Retinal pigment epithelial cell (primary cell): Measurements from ENCODE around the gene RANGRF.

Source experiments
- DNase-seq: peaks from one replicate; pipeline ENCODE4 v3.0.0-alpha.2; 2010; ENCODE audit warnings: low read depth
- H3K4me3 ChIP-seq: 2 replicates; pipeline ENCODE4 v1.5.1; 2011; ENCODE audit warnings: mild to moderate bottlenecking, low read length, control low read depth, moderate library complexity
- TF ChIP-seq, protein P1 (sequence below): conservative IDR thresholded peaks from 2 replicates; pipeline ENCODE4 v1.5.1; 2011; ENCODE audit warnings: low read depth, low read length, control low read depth, inconsistent platforms

Gene RANGRF

DNA sequence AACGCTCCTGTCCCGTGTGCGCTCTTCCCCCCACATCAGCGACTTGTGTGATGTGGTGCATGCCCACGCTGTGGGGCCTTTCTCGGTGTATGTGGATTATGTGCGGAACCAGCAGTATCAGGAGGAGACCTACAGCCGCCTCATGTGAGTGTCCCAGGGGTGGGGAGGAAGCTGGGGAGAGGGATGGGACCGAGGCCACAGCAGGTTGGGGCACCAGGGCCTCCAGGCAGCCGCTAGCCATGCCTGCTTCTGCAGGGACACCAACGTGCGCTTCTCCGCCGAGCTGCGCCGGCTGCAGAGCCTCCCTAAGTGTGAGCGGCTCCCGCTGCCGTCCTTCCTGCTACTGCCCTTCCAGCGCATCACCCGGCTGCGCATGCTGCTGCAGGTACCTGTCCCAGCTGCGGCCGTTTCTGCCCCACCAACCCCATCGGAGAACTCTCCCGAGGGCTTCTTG is 27.3 kb downstream of the RANGRF start:
- TF ChIP-seq, protein P1, sequence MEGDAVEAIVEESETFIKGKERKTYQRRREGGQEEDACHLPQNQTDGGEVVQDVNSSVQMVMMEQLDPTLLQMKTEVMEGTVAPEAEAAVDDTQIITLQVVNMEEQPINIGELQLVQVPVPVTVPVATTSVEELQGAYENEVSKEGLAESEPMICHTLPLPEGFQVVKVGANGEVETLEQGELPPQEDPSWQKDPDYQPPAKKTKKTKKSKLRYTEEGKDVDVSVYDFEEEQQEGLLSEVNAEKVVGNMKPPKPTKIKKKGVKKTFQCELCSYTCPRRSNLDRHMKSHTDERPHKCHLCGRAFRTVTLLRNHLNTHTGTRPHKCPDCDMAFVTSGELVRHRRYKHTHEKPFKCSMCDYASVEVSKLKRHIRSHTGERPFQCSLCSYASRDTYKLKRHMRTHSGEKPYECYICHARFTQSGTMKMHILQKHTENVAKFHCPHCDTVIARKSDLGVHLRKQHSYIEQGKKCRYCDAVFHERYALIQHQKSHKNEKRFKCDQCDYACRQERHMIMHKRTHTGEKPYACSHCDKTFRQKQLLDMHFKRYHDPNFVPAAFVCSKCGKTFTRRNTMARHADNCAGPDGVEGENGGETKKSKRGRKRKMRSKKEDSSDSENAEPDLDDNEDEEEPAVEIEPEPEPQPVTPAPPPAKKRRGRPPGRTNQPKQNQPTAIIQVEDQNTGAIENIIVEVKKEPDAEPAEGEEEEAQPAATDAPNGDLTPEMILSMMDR, result no peak
- H3K4me3 ChIP-seq, result peak overlapping the region; percentile 8
- no peak for DNase-seq

DNA sequence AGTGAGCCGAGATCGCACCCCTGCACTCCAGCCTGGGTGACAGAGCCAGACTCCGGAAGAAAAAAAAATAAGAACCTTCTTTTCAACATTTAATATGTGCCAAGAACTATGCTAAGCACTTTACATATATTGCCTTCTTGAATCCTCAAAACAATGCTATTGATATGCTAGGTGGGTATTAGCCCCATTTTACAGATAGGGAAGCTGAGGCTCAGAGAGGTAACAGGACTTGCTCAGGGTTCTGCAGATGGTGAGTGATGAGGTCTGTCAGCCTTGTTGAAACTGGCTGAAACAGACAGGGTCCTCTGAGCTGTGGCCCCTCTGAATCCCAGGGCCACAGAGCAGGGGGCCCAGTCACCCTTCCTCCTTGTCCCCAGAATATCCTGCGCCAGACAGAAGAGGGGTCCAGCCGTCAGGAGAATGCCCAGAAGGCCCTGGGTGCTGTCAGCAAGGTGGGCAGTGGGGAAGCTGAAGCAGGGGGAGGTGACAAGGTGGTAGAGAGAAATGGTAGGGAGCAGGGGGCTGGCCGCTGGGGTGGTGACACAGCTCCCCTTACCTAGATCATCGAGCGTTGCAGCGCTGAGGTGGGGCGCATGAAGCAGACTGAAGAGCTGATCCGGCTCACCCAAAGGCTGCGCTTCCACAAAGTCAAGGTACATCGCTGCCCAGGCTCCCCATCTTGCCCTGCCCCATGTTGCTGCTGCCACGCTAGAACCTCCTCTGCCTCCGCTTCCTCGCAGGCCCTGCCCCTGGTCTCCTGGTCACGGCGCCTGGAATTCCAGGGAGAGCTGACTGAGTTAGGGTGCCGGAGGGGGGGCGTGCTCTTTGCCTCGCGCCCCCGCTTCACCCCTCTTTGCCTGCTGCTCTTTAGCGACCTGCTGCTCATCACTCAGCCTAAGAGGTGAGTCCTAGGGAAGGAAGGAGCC is 29.8 kb downstream of the RANGRF start:
- DNase-seq, result no peak

DNA sequence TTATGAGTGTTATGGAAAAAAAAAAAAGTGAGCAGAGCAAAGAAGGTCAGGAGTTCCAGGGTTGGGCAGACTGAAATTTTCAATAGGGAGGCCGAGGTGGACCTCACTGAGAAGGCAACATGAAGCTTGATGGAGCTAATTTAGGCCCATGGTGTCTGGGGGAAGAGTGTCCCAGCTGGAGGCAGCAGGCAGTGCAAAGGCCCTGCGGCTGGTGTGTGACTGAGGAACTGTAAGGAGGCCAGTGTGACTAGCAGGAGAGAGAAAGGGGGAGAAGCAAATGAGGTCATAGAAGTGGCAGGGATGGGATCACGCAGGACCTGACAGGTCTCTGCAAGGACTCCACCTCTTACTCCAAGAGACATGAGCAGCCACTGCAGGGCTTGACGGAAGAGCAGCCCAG is 31.8 kb downstream of the RANGRF start:
- TF ChIP-seq, protein P1, result no peak
- no peak for DNase-seq
- no peak overlapping the region for H3K4me3 ChIP-seq

More for the DNA sequence above, 29.8 kb downstream of the RANGRF start:
- TF ChIP-seq, protein P1, result no peak
- no peak overlapping the region for H3K4me3 ChIP-seq

DNA sequence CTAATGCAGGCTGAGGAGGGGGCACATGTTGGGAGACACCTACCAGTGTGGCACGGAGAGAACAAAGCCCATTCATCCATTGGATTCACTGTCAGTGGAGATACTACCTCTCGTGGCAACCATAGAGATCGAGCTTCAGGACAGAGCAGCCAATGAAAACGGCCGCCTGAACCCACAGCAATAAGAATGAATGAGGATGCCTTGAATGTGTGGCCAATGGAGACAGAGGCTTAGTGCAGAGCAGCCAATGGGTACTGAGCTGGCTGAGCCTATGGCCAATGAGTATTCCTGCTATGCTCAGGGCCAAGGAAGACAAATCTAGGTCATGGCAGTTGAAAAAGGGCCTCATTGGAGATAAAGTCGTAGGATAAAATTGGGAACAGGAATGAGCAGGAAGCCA is 32.5 kb downstream of the RANGRF start:
- H3K4me3 ChIP-seq, result no peak overlapping the region
- TF ChIP-seq, protein P1, result no peak
- DNase-seq, result no peak

DNA sequence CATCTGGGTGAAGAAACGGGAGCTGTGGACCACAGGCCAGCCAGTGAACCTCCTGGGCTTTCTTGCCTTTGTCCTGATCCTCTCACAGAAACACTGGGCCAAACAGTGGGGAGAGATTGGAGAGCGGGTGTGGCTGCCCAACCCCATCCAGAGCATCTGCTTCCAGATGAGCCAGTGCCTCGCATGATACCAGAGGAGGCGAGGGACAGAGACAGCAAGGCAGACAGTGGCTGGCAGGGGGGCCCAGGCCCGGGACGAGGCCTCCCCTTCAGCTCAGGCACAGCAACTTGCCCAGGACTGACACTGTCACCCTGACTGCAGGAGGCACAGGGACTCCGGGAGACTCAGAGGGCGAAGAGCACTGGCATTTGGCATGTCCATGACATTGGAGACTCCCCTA is 33.6 kb downstream of the RANGRF start:
- no peak for DNase-seq
- H3K4me3 ChIP-seq, result no peak overlapping the region
- TF ChIP-seq, protein P1, result no peak

DNA sequence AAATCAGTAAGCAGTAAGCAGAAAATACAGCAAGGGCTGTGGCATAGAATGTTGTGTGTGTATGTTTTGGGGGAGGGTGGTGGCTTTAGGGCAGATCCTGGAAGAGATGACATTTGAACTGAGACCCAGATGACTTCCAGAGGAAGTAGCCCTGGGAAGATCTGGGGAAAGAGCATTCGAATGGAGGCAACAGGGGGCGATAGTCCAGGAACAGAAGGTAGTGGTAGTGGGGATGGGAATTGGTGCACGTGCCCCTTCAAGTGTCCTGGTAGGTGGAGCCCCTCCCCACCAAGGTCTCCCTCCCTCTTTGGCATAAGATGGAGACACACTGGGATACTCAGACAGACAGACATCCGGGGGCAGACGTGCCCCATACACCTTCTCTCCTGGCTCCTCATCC is 35.7 kb downstream of the RANGRF start:
- TF ChIP-seq, protein P1, result peak; percentile 4
- H3K4me3 ChIP-seq, result no peak overlapping the region
- no peak for DNase-seq

DNA sequence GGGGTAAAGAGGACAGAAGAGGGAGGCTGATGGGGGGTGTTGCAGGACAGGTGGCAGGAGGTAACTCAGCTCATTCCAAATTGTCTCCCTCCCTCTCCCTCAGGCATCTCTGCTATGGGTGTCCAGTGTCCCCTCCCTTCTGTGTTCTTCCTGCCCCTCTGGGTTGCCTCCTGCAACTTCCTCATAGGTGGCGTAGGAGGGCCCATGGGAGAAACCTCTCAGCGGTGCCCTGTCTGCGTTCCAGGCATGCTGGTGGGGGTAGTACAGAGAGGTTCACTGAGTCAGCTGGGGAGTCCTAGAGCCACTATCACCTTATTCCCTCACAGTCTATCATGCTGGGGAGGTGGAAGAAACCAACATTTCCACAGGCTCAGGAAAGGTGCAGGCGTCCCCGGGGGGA is 36.5 kb downstream of the RANGRF start:
- TF ChIP-seq, protein P1, result no peak
- H3K4me3 ChIP-seq, result no peak overlapping the region
- no peak for DNase-seq
